PFSK-1 (cell line): ENCODE results near the gene RTEL1.

Experiments used
- FOXP2 ChIP-seq: optimal IDR thresholded peaks from 2 replicates; pipeline ENCODE3; 2011; ENCODE audit warnings: borderline replicate concordance, control low read depth, inconsistent platforms; ENCODE audit not compliant: insufficient read depth; ENCODE audit errors: extremely low read length, extremely low read depth
- POLR2AphosphoS5 ChIP-seq: IDR thresholded peaks from 2 replicates; pipeline ENCODE4 v1.6.1; 2012; ENCODE audit warnings: low read depth, mild to moderate bottlenecking, control low read depth, low read length, moderate library complexity
- REST ChIP-seq, 2 experiments: IDR thresholded peaks; 2 replicates each; pipeline versions ENCODE4 v1.6.1 to v1.8.0; 2011 to 2012; ENCODE audit warnings: low read depth in 2 of 2, low read length in 2 of 2, control low read depth in 1 of 2, inconsistent platforms in 1 of 2, mild to moderate bottlenecking in 1 of 2, moderate library complexity in 1 of 2; ENCODE audit not compliant: insufficient read depth in 1 of 2
- SIN3A ChIP-seq: IDR thresholded peaks from 2 replicates; pipeline ENCODE4 v1.6.1; 2012; ENCODE audit warnings: mild to moderate bottlenecking, low read length, moderate library complexity, borderline replicate concordance; ENCODE audit not compliant: insufficient read depth
- TAF1 ChIP-seq: IDR thresholded peaks from 2 replicates; pipeline ENCODE4 v1.6.1; 2012; ENCODE audit warnings: low read length, control low read depth, borderline replicate concordance; ENCODE audit not compliant: insufficient read depth

RTEL1 gene

GRCh38 chr20:63706027-63706695 lies 48.0 kb downstream of the RTEL1 start:
- TF ChIP-seq SIN3A (no peak), TAF1 (no peak), FOXP2 (no peak), POLR2AphosphoS5 (no peak)

GRCh38 chr20:63706852-63707557 lies 48.9 kb downstream of the RTEL1 start:
- TF ChIP-seq POLR2AphosphoS5 (no peak; the same call in 1 of the 2 replicates), TAF1 (no peak), REST (IDR thresholded peaks at IDR 0.05; ENCODE audit: insufficient read depth in 1 of 2, low read depth in 2 of 2, low read length in 2 of 2) (no peak), FOXP2 (no peak), SIN3A (no peak)

- TF ChIP-seq TAF1 (peak; percentile 86), SIN3A (peak; percentile 45), FOXP2 (no peak), POLR2AphosphoS5 (peak; percentile 49; the same call in 1 of the 2 replicates), REST (IDR thresholded peaks at IDR 0.05; ENCODE audit: insufficient read depth in 1 of 2, low read depth in 2 of 2, low read length in 2 of 2) (peak in 1 of 2 experiments; percentile 44; a peak in 1 of 4 replicates)
Measured at GRCh38 chr20:63707558-63708300, 49.6 kb downstream of the RTEL1 start, which contains the start of the genes ARFRP1 and ZGPAT. ARFRP1 (minus strand) TSS chr20:63707976; CDS start chr20:63707091, 885 bp downstream. ZGPAT (plus strand) TSS chr20:63708039; CDS start chr20:63708581, 542 bp downstream.

GRCh38 chr20:63708301-63709148 lies 50.4 kb downstream of the RTEL1 start:
- TF ChIP-seq SIN3A (no peak), POLR2AphosphoS5 (no peak), TAF1 (no peak), FOXP2 (no peak), REST (IDR thresholded peaks at IDR 0.05; ENCODE audit: insufficient read depth in 1 of 2, low read depth in 2 of 2, low read length in 2 of 2) (no peak)

GRCh38 chr20:63709149-63709527 lies 51.0 kb downstream of the RTEL1 start:
- TF ChIP-seq POLR2AphosphoS5: no peak
- no peak for TF ChIP-seq SIN3A
- no peak for TF ChIP-seq FOXP2
- no peak for TF ChIP-seq TAF1
- no peak for TF ChIP-seq REST (IDR thresholded peaks at IDR 0.05; ENCODE audit: insufficient read depth in 1 of 2, low read depth in 2 of 2, low read length in 2 of 2)
